DND-41 (cell line): ENCODE results near the gene ASH1L.

Experiments
- ATAC-seq: fragments of 200-7000 bp; cut with Tn5 transposase; 3 replicates; pipeline ENCODE4 v1.9.1; 2021; ENCODE audit warnings: low read depth; ENCODE audit not compliant: insufficient read depth
- DNase-seq: peaks from one replicate; pipeline ENCODE4 v3.0.0-alpha.2; 2020
- H2AFZ ChIP-seq: 2 replicates; pipeline ENCODE4 v1.6.0; 2012; ENCODE audit warnings: low read depth, low read length
- H3K27ac ChIP-seq: 2 replicates; pipeline ENCODE4 v1.5.1; 2012; ENCODE audit warnings: low read length, inconsistent platforms
- H3K27me3 ChIP-seq: fragments of 200-600 bp; sonication (generic); 2 replicates; pipeline ENCODE4 v1.6.0; 2012; ENCODE audit warnings: low read length, mild to moderate bottlenecking, inconsistent platforms; ENCODE audit not compliant: insufficient read depth, poor library complexity
- H3K36me3 ChIP-seq: 2 replicates; pipeline ENCODE4 v1.5.1; 2012; ENCODE audit warnings: low read length, inconsistent platforms; ENCODE audit not compliant: insufficient read depth
- H3K4me1 ChIP-seq: 2 replicates; pipeline ENCODE4 v1.5.1; 2012; ENCODE audit warnings: mild to moderate bottlenecking, low read length; ENCODE audit not compliant: insufficient read depth
- H3K4me2 ChIP-seq: 2 replicates; pipeline ENCODE4 v1.6.0; 2012; ENCODE audit warnings: mild to moderate bottlenecking, moderate library complexity, low read length, inconsistent platforms; ENCODE audit not compliant: insufficient read depth
- H3K4me3 ChIP-seq, 2 experiments: fragments of 200-600 bp in 1 of 2; shearing (Covaris generic) in 1 of 2; 2 replicates each; pipeline ENCODE4 v1.5.1; 2012 to 2016; ENCODE audit warnings: inconsistent platforms in 2 of 2, low read length in 2 of 2, mild to moderate bottlenecking in 2 of 2, low read depth in 1 of 2, moderate library complexity in 1 of 2
- H3K79me2 ChIP-seq: 2 replicates; pipeline ENCODE4 v1.6.0; 2012; ENCODE audit warnings: low read length, inconsistent platforms; ENCODE audit not compliant: insufficient read depth
- H3K9ac ChIP-seq: 2 replicates; pipeline ENCODE4 v1.6.0; 2012; ENCODE audit warnings: low read depth, mild to moderate bottlenecking, inconsistent platforms, low read length, moderate library complexity
- H3K9me3 ChIP-seq: 2 replicates; pipeline ENCODE4 v1.5.1; 2012; ENCODE audit warnings: low read length, moderate library complexity, mild to moderate bottlenecking, inconsistent platforms; ENCODE audit not compliant: insufficient read depth, severe bottlenecking
- H4K20me1 ChIP-seq: 2 replicates; pipeline ENCODE4 v1.6.0; 2012; ENCODE audit warnings: low read length; ENCODE audit not compliant: insufficient read depth
- EZH2 ChIP-seq: IDR thresholded peaks from 3 replicates; pipeline ENCODE4 v1.6.1; 2012; ENCODE audit warnings: borderline replicate concordance, low read depth, mild to moderate bottlenecking, moderate library complexity, low read length, inconsistent platforms; ENCODE audit not compliant: severe bottlenecking
- TF ChIP-seq, protein P1 (sequence below): IDR thresholded peaks from 2 replicates; pipeline ENCODE4 v1.5.1; 2012; ENCODE audit warnings: borderline replicate concordance, low read length, moderate library complexity, mild to moderate bottlenecking; ENCODE audit not compliant: poor library complexity, severe bottlenecking; ENCODE audit errors: extremely low read depth

Gene ASH1L

DNA sequence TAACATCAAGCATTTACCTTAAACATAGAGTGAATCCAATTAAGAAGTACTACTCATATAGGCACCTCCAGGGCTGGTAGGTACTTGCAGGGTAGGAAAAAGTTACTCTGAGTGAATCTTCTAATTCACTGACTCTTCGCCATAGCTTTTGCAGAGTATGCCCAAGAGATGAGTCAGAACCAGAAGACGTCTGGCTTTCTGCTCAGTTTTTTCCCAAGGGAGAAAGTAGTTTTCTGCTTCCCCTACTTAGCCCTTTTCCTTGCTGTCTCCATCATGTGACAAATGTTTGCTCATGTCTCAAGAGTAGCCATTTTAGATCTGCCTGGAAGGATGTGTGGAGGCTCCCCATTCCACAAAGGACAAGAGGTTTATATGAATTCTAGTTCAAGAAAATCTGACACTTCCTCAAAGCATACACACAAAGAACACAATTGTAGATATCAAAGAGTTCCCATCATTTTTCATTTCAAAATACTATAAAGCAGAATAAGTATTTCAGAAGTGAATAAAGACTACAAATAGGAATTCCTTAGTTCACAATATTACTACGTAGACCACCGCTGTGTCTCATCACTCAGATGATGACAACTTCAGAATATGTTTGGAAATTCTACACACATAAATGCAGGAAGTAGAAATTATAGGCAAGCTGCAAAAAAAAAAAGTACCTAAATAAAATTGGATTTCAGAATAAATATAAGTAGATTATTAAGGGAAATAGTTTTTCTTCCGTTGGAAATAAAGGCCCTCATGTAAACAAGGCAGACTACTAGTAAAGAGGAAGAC lies 98.5 kb downstream of the ASH1L start:
- no peak for ATAC-seq
- H4K20me1 ChIP-seq, result no peaks in the 10 kb centered on the region; the same call in 1 of the 2 replicates
- no peak for DNase-seq
- no peak overlapping the region for H2AFZ ChIP-seq
- no peaks in the 10 kb centered on the region for H3K27me3 ChIP-seq
- TF ChIP-seq EZH2, result no peak
- TF ChIP-seq, protein P1, sequence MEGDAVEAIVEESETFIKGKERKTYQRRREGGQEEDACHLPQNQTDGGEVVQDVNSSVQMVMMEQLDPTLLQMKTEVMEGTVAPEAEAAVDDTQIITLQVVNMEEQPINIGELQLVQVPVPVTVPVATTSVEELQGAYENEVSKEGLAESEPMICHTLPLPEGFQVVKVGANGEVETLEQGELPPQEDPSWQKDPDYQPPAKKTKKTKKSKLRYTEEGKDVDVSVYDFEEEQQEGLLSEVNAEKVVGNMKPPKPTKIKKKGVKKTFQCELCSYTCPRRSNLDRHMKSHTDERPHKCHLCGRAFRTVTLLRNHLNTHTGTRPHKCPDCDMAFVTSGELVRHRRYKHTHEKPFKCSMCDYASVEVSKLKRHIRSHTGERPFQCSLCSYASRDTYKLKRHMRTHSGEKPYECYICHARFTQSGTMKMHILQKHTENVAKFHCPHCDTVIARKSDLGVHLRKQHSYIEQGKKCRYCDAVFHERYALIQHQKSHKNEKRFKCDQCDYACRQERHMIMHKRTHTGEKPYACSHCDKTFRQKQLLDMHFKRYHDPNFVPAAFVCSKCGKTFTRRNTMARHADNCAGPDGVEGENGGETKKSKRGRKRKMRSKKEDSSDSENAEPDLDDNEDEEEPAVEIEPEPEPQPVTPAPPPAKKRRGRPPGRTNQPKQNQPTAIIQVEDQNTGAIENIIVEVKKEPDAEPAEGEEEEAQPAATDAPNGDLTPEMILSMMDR, result no peak
- no peak overlapping the region for H3K4me3 ChIP-seq
- H3K4me2 ChIP-seq, result no peak overlapping the region
- no peaks in the 10 kb centered on the region for H3K4me1 ChIP-seq
- no peak overlapping the region for H3K27ac ChIP-seq
- H3K36me3 ChIP-seq, result peaks cover 26% of the 10 kb centered on the region
- H3K9ac ChIP-seq, result no peak overlapping the region
- H3K9me3 ChIP-seq, result no peaks in the 10 kb centered on the region
- H3K79me2 ChIP-seq, result peaks cover 37% of the 10 kb centered on the region

DNA sequence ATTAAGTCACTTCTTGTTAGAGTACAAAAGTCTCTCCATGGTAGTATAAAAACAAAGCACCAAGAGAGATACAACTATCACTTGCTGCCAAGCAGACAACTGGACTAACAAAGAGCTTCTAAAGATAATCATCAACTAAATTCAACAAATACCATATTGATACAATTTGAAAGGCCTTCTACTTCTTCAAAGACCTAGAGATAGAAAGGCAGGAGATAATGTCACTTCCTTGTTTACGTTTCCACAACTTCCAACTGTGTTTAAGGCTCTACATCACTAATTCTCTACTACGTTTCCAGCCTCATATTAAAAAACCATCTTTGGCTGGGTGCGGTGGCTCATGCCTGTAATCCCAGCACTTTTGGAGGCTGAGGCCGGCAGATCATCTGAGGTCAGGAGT lies 104.5 kb downstream of the ASH1L start:
- H3K4me3 ChIP-seq, result no peak overlapping the region
- H2AFZ ChIP-seq, result no peak overlapping the region
- H3K4me2 ChIP-seq, result no peak overlapping the region
- H3K4me1 ChIP-seq, result no peaks in the 10 kb centered on the region
- H3K79me2 ChIP-seq, result peaks cover 3% of the 10 kb centered on the region
- H3K9ac ChIP-seq, result no peak overlapping the region
- no peaks in the 10 kb centered on the region; the same call in 1 of the 2 replicates for H4K20me1 ChIP-seq
- H3K9me3 ChIP-seq, result no peaks in the 10 kb centered on the region
- H3K27me3 ChIP-seq, result no peaks in the 10 kb centered on the region
- H3K27ac ChIP-seq, result no peak overlapping the region
- H3K36me3 ChIP-seq, result peaks cover 53% of the 10 kb centered on the region
- TF ChIP-seq, protein P1, result no peak
- TF ChIP-seq EZH2, result no peak
- DNase-seq, result no peak
- ATAC-seq, result no peak

DNA sequence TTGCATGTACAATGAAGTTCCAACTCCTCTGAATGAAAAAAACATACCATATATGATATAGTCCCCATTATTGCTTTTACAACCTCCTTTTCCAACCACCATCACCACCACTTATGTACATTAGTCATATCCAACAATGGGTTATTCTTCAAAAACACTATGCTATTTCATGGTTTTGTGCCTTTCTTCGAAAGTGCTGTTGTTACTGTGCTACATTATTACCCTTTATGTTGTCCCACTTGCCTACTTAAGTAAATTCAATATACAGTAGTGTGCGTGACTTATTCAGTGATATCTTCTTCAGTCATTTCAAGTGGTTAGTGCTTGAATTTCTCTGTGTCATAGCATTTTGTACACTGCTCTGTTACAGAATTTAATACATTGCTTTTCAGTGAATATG lies 105.3 kb downstream of the ASH1L start:
- Histone ChIP-seq H3K79me2 (peaks cover 3% of the 10 kb centered on the region), H3K9me3 (no peaks in the 10 kb centered on the region), H3K36me3 (peaks cover 47% of the 10 kb centered on the region), H3K9ac (no peak overlapping the region), H4K20me1 (no peaks in the 10 kb centered on the region), H3K27me3 (no peaks in the 10 kb centered on the region), H3K4me1 (no peaks in the 10 kb centered on the region), H3K4me2 (no peak overlapping the region), H3K4me3 (no peak overlapping the region), H3K27ac (no peak overlapping the region), H2AFZ (no peak overlapping the region)
- no peak for TF ChIP-seq EZH2
- TF ChIP-seq, protein P1, result no peak
- no peak for DNase-seq
- no peak for ATAC-seq
